Smooth muscle cell (in vitro differentiated cells): Measurements from ENCODE around the gene HSD17B1. TPM values are rescaled to one million over a fixed set of nuclear protein-coding genes. Genes with fewer than 3 reads are reported as not detected.
A peak's percentile ranks its signal among the peaks of the same experiment; 100 is the strongest.
"Not testable (repeated sequence)": the region's sequence is repeated elsewhere in the genome, so short reads cannot be mapped to it uniquely, and the experiment has no call there.

ENCODE experiments used
- DNase-seq: peaks from one replicate; lab custom pipeline; 2025; ENCODE audit not compliant: unreplicated experiment; lab: John Stamatoyannopoulos, UW
- H2AFZ ChIP-seq: fragments of 200-600 bp; sonication (generic); 2 replicates; pipeline ENCODE4 v1.6.0; 2016; ENCODE audit warnings: antibody characterized with exemption, low read depth, mild to moderate bottlenecking
- H3F3A ChIP-seq: fragments of 200-600 bp; sonication (generic); 2 replicates; pipeline ENCODE4 v1.6.0; 2017; ENCODE audit warnings: antibody characterized with exemption, low read depth
- H3K27ac ChIP-seq: fragments of 200-600 bp; sonication (generic); 2 replicates; pipeline ENCODE4 v1.5.1; 2016; ENCODE audit warnings: low read depth, mild to moderate bottlenecking
- H3K27me3 ChIP-seq: fragments of 200-600 bp; sonication (generic); 2 replicates; pipeline ENCODE4 v1.6.1; 2016; ENCODE audit warnings: low read depth, mild to moderate bottlenecking
- H3K36me3 ChIP-seq: fragments of 200-600 bp; sonication (generic); 2 replicates; pipeline ENCODE4 v1.5.1; 2016; ENCODE audit warnings: low read depth
- H3K4me1 ChIP-seq: fragments of 200-600 bp; sonication (generic); 2 replicates; pipeline ENCODE4 v1.5.1; 2016; ENCODE audit warnings: low read depth
- H3K4me2 ChIP-seq: fragments of 200-600 bp; sonication (generic); 2 replicates; pipeline ENCODE4 v1.6.0; 2016; ENCODE audit warnings: mild to moderate bottlenecking
- H3K4me3 ChIP-seq: fragments of 200-600 bp; sonication (generic); 2 replicates; pipeline ENCODE4 v1.5.1; 2016; ENCODE audit warnings: mild to moderate bottlenecking
- H3K79me2 ChIP-seq: fragments of 200-600 bp; sonication (generic); 2 replicates; pipeline ENCODE4 v1.6.0; 2016; ENCODE audit warnings: low read depth, mild to moderate bottlenecking
- H3K9ac ChIP-seq: fragments of 200-600 bp; sonication (generic); 2 replicates; pipeline ENCODE4 v1.6.0; 2016; ENCODE audit warnings: low read depth
- H3K9me3 ChIP-seq: fragments of 200-600 bp; sonication (generic); replicated peaks from 2 replicates; pipeline ENCODE4 v1.5.1; 2016; ENCODE audit warnings: low read depth
- H4K20me1 ChIP-seq: fragments of 200-600 bp; sonication (generic); 2 replicates; pipeline ENCODE4 v1.6.0; 2016; ENCODE audit warnings: low read depth
- WGBS: methylation state at CpG from one replicate; pipeline ENCODE4 v1.1.7; 2016; ENCODE audit warnings: low lambda C conversion rate; 5-methylcytosine and 5-hydroxymethylcytosine counted together
- polyA plus RNA-seq: library from polyadenylated mRNA; unstranded; fragments of >200 nt; fragmentation: Nextera tagmentation; extraction: Ambion mirVana; gene quantifications from 2 replicates; pipeline ENCODE4 v1.2.1, GENCODE V29; 2016
- total RNA-seq: library from RNA; depleted of rRNA; stranded (reverse); fragments of >200 nt; gene quantifications from 2 replicates; pipeline ENCODE4 v1.2.3, GENCODE V29; 2014
- TF ChIP-seq, protein P1 (sequence below): fragments of 200-600 bp; sonication (generic); IDR thresholded peaks from 2 replicates; pipeline ENCODE4 v1.5.1; 2017; ENCODE audit warnings: borderline replicate concordance, mild to moderate bottlenecking, antibody characterized with exemption; ENCODE audit not compliant: insufficient read depth, poor library complexity, severe bottlenecking

HSD17B1 gene, protein sequence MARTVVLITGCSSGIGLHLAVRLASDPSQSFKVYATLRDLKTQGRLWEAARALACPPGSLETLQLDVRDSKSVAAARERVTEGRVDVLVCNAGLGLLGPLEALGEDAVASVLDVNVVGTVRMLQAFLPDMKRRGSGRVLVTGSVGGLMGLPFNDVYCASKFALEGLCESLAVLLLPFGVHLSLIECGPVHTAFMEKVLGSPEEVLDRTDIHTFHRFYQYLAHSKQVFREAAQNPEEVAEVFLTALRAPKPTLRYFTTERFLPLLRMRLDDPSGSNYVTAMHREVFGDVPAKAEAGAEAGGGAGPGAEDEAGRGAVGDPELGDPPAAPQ
- total RNA-seq (0.40 TPM in 1 of 2 replicates, not detected in the other), polyA plus RNA-seq (3.3 and 3.5 TPM in 2 replicates)

DNA sequence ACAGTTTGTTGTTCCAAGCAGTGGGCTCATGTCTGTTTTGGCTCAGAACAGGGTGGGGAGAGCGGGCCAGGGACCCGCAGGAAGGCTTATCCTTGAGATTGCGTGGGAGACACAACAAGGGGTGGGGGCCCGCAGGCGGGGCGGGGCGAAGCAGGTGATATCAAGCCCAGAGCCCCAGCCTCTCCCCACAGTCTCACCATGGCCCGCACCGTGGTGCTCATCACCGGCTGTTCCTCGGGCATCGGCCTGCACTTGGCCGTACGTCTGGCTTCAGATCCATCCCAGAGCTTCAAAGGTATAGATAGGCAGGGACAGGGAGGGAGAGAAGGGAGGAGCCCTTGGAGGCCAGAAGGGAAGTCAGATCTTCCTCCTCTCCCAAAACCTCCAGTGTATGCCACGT, at the start of gene HSD17B1:
Gene HSD17B1 (plus strand): TSS at position 188 of the 400 bp plus-strand sequence. CDS start 11 bp downstream, at position 199.
- WGBS = 95% methylated on average over 15 of the region's 15 CpGs
- H3K4me1 ChIP-seq = peaks cover 21% of the 10 kb centered on the region
- peaks cover 20% of the 10 kb centered on the region for H3K79me2 ChIP-seq
- H3K9me3 ChIP-seq, H3K27ac ChIP-seq, H3K27me3 ChIP-seq, H3F3A ChIP-seq, H3K36me3 ChIP-seq, H4K20me1 ChIP-seq, H3K9ac ChIP-seq, DNase-seq, H2AFZ ChIP-seq: not testable (repeated sequence)
- peak within 1 kb of the TSS; percentile 69 for H3K4me3 ChIP-seq
- peak within 1 kb of the TSS; percentile 96 for H3K4me2 ChIP-seq

GRCh38 chr17:42502926-42503325, 49.8 kb upstream of the HSD17B1 start:
- DNase-seq = no peak
- Histone ChIP-seq H3K9me3 (no peaks in the 10 kb centered on the region), H3K4me3 (no peak overlapping the region), H3K27ac (no peak overlapping the region), H3K9ac (no peak overlapping the region), H3K27me3 (no peaks in the 10 kb centered on the region), H2AFZ (no peak overlapping the region), H3K79me2 (no peaks in the 10 kb centered on the region), H3K4me1 (no peaks in the 10 kb centered on the region), H3K4me2 (no peak overlapping the region), H3F3A (no peaks in the 10 kb centered on the region), H3K36me3 (peaks cover 11% of the 10 kb centered on the region), H4K20me1 (no peaks in the 10 kb centered on the region)
- WGBS = 96% methylated on average over 1 of the region's 1 CpG
- TF ChIP-seq, protein P1, sequence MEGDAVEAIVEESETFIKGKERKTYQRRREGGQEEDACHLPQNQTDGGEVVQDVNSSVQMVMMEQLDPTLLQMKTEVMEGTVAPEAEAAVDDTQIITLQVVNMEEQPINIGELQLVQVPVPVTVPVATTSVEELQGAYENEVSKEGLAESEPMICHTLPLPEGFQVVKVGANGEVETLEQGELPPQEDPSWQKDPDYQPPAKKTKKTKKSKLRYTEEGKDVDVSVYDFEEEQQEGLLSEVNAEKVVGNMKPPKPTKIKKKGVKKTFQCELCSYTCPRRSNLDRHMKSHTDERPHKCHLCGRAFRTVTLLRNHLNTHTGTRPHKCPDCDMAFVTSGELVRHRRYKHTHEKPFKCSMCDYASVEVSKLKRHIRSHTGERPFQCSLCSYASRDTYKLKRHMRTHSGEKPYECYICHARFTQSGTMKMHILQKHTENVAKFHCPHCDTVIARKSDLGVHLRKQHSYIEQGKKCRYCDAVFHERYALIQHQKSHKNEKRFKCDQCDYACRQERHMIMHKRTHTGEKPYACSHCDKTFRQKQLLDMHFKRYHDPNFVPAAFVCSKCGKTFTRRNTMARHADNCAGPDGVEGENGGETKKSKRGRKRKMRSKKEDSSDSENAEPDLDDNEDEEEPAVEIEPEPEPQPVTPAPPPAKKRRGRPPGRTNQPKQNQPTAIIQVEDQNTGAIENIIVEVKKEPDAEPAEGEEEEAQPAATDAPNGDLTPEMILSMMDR = no peak

DNA sequence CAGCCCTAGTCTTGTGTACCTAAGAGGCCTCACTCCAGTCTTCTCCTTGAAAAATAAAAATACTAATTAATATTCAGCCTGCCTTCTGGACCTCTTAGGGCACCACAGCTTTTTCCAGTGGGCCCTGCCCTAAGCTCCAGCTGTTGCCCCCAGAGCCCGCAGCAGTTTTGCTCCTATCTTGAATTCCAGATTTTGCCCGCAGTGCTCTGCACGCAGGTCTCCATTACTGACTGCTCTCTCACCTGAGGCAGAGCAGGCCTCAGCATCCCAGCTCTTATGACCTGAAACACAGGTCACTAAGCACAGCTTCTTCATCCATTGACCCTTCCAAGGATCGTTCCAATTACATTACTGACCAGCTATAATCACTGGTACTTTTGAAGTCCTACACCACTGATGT, 45.1 kb upstream of the HSD17B1 start:
- no peak overlapping the region for H2AFZ ChIP-seq
- peaks cover 6% of the 10 kb centered on the region for H3K36me3 ChIP-seq
- H4K20me1 ChIP-seq = no peaks in the 10 kb centered on the region
- H3F3A ChIP-seq = no peaks in the 10 kb centered on the region
- H3K79me2 ChIP-seq = no peaks in the 10 kb centered on the region
- H3K4me3 ChIP-seq = no peak overlapping the region
- 97% methylated on average over 4 of the region's 4 CpGs for WGBS
- no peaks in the 10 kb centered on the region for H3K9me3 ChIP-seq
- TF ChIP-seq, protein P1 = no peak
- no peak overlapping the region for H3K27ac ChIP-seq
- H3K4me1 ChIP-seq = no peaks in the 10 kb centered on the region
- H3K27me3 ChIP-seq = no peaks in the 10 kb centered on the region
- DNase-seq = no peak
- H3K9ac ChIP-seq = no peak overlapping the region
- no peak overlapping the region for H3K4me2 ChIP-seq

DNA sequence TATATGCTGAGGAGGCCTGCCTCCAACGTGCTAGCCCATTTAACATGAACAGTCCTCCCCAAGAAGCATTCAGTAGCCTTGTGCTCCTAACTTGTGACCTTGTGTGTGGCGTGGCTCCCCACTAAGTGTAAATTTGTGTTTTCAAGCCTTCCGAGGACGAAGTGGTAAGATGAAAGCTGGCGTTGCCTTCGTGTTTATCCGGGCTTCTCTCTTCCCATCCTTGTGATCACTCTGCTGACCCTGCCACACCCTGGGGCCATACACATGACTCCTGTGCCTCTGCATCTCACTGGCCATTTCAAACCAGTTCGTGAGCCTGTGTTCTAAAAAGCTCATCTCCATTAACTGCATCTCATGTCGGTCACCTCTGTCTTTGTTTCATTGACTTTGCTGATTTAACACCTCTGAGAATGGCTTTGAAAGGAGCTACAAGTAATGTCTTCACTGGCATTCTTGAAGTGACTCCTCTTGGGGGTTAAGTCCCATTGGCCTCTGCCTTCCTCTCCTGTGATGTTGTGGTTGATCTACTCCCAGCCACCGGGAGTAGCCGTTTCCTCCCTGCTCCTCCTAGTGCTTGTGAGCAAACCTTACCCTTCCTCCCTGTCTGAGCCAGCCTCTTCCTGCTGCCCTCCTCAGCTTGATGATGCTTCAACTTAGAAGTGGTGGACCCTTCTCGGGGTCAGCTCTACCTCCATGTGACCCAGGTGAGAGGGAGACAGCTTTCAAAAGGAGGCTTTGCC, 44.1 kb upstream of the HSD17B1 start:
- H2AFZ ChIP-seq = no peak overlapping the region
- TF ChIP-seq, protein P1 = no peak
- WGBS = 90% methylated on average over 12 of the region's 12 CpGs

More for the DNA sequence above, 44.1 kb upstream of the HSD17B1 start:
- DNase-seq = no peak
- Histone ChIP-seq H3K4me2 (no peak overlapping the region), H3K4me3 (no peak overlapping the region), H4K20me1 (no peaks in the 10 kb centered on the region), H3K27me3 (no peaks in the 10 kb centered on the region), H3K36me3 (peaks cover 4% of the 10 kb centered on the region), H3K4me1 (no peaks in the 10 kb centered on the region), H3K27ac (no peak overlapping the region), H3K9me3 (no peaks in the 10 kb centered on the region), H3K79me2 (no peaks in the 10 kb centered on the region), H3K9ac (no peak overlapping the region), H3F3A (no peaks in the 10 kb centered on the region)
